WERI-Rb-1 (cell line): Measurements from ENCODE around the gene KIAA1217.

ENCODE experiments used
- DNase-seq: peaks from one replicate; pipeline ENCODE4 v3.0.0-alpha.2; 2020
- H3K27ac ChIP-seq: fragments of 250-450 bp; sonication (Bioruptor Pico); 2 replicates; pipeline ENCODE4 v1.5.1; 2020; ENCODE audit warnings: mild to moderate bottlenecking, moderate library complexity
- H3K27me3 ChIP-seq: fragments of 250-450 bp; sonication (Bioruptor Pico); 2 replicates; pipeline ENCODE4 v1.5.1; 2021; ENCODE audit warnings: mild to moderate bottlenecking, low read depth, moderate library complexity; ENCODE audit not compliant: insufficient read depth, severe bottlenecking
- H3K36me3 ChIP-seq: fragments of 250-450 bp; sonication (Bioruptor Pico); 2 replicates; pipeline ENCODE4 v1.5.1; 2020; ENCODE audit warnings: mild to moderate bottlenecking, moderate library complexity
- H3K4me3 ChIP-seq: 2 replicates; pipeline ENCODE4 v1.5.1; 2011; ENCODE audit warnings: low read depth, mild to moderate bottlenecking, control low read depth, low read length
- H3K9me3 ChIP-seq: fragments of 250-450 bp; sonication (Bioruptor Pico); 2 replicates; pipeline ENCODE4 v1.5.1; 2021; ENCODE audit warnings: mild to moderate bottlenecking, moderate library complexity; ENCODE audit not compliant: severe bottlenecking
- TF ChIP-seq, protein P1 (sequence below): IDR thresholded peaks from 2 replicates; pipeline ENCODE4 v1.5.1; 2011; ENCODE audit warnings: low read depth, mild to moderate bottlenecking, control low read depth, inconsistent platforms, low read length

KIAA1217 gene

DNA sequence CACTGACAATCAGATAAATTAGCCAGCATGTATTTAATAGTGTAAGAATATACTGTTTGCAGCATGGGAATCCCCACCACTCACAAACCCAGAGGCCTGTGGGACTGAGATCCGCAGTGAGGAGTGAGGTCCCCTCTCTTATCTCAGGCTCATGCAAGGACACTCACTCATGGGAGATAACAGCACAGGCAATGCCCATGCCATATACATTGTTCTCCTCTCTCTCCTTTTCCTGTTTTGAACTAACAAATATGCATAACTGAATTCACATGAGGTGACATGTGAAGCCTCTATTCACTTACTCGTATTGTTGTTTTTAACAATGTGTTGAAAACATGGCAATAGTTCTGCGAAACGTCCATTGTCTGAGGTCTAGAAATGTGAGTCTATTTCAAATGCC is 284.2 kb downstream of the KIAA1217 start:
- TF ChIP-seq, protein P1, sequence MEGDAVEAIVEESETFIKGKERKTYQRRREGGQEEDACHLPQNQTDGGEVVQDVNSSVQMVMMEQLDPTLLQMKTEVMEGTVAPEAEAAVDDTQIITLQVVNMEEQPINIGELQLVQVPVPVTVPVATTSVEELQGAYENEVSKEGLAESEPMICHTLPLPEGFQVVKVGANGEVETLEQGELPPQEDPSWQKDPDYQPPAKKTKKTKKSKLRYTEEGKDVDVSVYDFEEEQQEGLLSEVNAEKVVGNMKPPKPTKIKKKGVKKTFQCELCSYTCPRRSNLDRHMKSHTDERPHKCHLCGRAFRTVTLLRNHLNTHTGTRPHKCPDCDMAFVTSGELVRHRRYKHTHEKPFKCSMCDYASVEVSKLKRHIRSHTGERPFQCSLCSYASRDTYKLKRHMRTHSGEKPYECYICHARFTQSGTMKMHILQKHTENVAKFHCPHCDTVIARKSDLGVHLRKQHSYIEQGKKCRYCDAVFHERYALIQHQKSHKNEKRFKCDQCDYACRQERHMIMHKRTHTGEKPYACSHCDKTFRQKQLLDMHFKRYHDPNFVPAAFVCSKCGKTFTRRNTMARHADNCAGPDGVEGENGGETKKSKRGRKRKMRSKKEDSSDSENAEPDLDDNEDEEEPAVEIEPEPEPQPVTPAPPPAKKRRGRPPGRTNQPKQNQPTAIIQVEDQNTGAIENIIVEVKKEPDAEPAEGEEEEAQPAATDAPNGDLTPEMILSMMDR = no peak
- no peak for DNase-seq
- no peaks in the 10 kb centered on the region for H3K9me3 ChIP-seq
- no peaks in the 10 kb centered on the region for H3K27me3 ChIP-seq
- H3K36me3 ChIP-seq = no peaks in the 10 kb centered on the region
- H3K27ac ChIP-seq = no peak overlapping the region
- H3K4me3 ChIP-seq = no peak overlapping the region

DNA sequence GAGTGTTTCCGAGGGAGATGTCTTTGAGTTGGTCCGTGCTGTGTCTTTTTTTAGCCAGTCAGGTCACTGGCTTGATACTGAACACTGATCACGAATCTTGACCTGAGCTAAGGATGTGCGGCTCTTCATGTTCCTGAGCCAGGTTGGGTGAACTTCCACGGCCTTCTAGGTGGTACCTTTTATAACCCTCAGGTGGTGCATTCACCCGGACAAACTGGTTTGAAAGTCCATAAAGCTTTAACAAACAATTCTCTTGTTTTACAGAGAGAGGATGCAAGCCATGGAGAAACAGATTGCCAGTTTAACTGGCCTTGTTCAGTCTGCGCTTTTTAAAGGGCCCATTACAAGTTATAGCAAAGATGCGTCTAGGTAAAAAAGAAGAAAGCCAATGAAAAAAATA is 285.3 kb downstream of the KIAA1217 start:
- H3K36me3 ChIP-seq = no peaks in the 10 kb centered on the region
- no peaks in the 10 kb centered on the region for H3K27me3 ChIP-seq
- H3K27ac ChIP-seq = no peak overlapping the region
- DNase-seq = no peak
- no peak overlapping the region for H3K4me3 ChIP-seq
- no peaks in the 10 kb centered on the region for H3K9me3 ChIP-seq
- TF ChIP-seq, protein P1 = no peak

DNA sequence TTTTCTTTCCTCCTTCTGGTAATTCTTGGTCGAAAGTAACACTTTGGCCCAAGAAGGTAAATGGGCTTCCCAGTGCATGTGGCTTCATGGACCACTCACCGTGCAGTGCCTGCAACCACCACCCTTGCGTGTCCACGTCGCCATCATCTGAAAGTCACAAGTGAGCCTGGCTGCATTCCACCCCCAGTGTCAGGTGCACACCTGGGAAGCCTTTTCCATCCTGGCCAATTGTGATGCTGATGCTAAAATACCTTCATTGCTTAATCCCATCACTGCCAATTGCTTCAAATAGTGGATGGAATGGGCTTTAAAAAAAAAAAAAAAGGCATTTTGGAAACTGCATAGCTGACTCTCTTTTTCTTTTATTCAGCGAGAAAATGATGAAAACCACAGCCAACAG is 285.8 kb downstream of the KIAA1217 start:
- Histone ChIP-seq H3K4me3 (no peak overlapping the region), H3K9me3 (no peaks in the 10 kb centered on the region), H3K27ac (no peak overlapping the region), H3K27me3 (no peaks in the 10 kb centered on the region), H3K36me3 (no peaks in the 10 kb centered on the region)
- DNase-seq = no peak
- TF ChIP-seq, protein P1 = no peak

DNA sequence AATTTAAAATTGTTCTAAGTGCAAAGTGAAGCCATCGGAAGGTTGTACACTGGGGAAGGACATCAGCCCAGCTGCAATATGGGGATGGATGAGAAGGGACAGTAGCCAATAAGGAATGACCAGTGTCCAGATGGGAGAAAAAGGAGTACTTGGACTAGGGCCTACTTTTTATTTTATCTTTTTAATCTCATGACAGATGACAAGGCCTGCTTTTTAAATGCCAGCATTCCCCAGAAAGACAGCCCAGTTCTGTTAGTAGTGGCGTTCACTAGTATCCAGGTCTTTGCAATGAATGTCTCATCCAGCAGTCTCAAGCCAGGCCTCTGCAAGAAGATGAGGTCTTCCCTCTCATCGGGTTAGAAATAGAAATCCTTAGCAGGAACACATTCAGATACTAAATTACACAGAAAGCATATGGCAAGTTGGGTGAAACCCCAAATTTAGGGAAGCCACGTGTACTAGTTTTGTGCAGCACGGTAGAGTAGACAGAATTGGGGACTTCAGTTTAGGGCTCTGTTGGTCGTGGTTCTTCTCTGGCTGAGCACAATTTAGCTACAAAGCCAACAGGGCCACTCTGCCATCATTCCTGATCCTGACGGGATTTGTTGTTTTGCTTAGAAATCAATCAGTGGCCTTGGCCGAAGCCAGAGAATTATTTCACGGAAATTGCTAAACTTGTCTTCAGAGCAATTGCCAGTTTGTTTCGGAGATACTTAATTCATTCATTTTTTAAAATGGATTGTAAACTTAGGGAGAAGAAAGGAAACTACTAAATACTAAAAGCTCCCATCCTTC is 286.9 kb downstream of the KIAA1217 start:
- no peaks in the 10 kb centered on the region for H3K36me3 ChIP-seq
- H3K4me3 ChIP-seq = no peak overlapping the region
- no peak overlapping the region for H3K27ac ChIP-seq
- TF ChIP-seq, protein P1 = no peak
- no peaks in the 10 kb centered on the region for H3K9me3 ChIP-seq
- no peaks in the 10 kb centered on the region for H3K27me3 ChIP-seq
- DNase-seq = no peak

DNA sequence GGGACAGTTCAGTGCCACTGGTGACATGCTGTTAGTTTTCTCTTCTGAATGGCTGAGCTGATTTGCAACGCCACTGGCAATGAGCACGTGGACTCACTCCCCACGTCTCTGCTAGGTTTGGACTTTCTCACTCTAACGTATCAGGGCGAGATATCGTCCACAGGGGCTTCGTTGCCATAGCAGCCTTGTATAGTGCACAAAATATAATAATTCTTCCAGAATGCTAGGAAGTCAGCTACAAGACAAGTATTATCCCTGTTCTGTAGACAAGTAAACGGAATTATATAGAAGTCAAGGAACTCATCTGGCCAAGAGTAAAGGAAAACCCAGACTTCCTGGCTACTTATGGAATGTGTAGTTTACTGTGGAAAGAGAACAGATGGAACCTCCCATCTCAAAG is 288.0 kb downstream of the KIAA1217 start:
- no peaks in the 10 kb centered on the region for H3K27me3 ChIP-seq
- DNase-seq = no peak

More for the DNA sequence above, 288.0 kb downstream of the KIAA1217 start:
- no peak overlapping the region for H3K4me3 ChIP-seq
- no peak overlapping the region for H3K27ac ChIP-seq
- H3K9me3 ChIP-seq = no peaks in the 10 kb centered on the region
- no peaks in the 10 kb centered on the region for H3K36me3 ChIP-seq
- TF ChIP-seq, protein P1 = no peak
